GM23338 (cell line): ENCODE results near the gene CARF. TPM values are rescaled to one million over a fixed set of nuclear protein-coding genes. Genes with fewer than 3 reads are reported as not detected.

ENCODE experiments used
- ATAC-seq: fragments of 200-7000 bp; cut with Tn5 transposase; 3 replicates; pipeline ENCODE4 v1.9.1; 2020
- DNase-seq: peaks from one replicate; pipeline ENCODE4 v3.0.0-alpha.2; 2015; ENCODE audit warnings: low spot score
- H2AFZ ChIP-seq: fragments of 200-600 bp; sonication (generic); 2 replicates; pipeline ENCODE4 v1.8.0; 2016; ENCODE audit warnings: antibody characterized with exemption, mild to moderate bottlenecking, moderate library complexity
- H3F3A ChIP-seq: fragments of 200-600 bp; sonication (generic); replicated peaks from 2 replicates; pipeline ENCODE4 v1.8.0; 2017; ENCODE audit warnings: antibody characterized with exemption, mixed run types, low read depth
- H3K27ac ChIP-seq: fragments of 200-600 bp; sonication (generic); 2 replicates; pipeline ENCODE4 v1.6.1; 2016; ENCODE audit warnings: low read depth
- H3K27me3 ChIP-seq: fragments of 200-600 bp; sonication (generic); 2 replicates; pipeline ENCODE4 v1.8.0; 2016; ENCODE audit warnings: mild to moderate bottlenecking, mixed run types, moderate library complexity; ENCODE audit not compliant: insufficient read depth
- H3K36me3 ChIP-seq: fragments of 200-600 bp; sonication (generic); 2 replicates; pipeline ENCODE4 v1.8.0; 2016; ENCODE audit warnings: mild to moderate bottlenecking; ENCODE audit not compliant: insufficient read depth
- H3K4me1 ChIP-seq: fragments of 200-600 bp; sonication (generic); 2 replicates; pipeline ENCODE4 v1.8.0; 2016; ENCODE audit warnings: mild to moderate bottlenecking, moderate library complexity; ENCODE audit not compliant: insufficient read depth
- H3K4me2 ChIP-seq: fragments of 200-600 bp; sonication (generic); 2 replicates; pipeline ENCODE4 v1.7.1; 2017; ENCODE audit warnings: mixed run types
- H3K4me3 ChIP-seq: fragments of 200-600 bp; sonication (generic); 2 replicates; pipeline ENCODE4 v1.6.1; 2016; ENCODE audit warnings: mixed run types
- H3K79me2 ChIP-seq: fragments of 200-600 bp; sonication (generic); replicated peaks from 2 replicates; pipeline ENCODE4 v1.8.0; 2017; ENCODE audit warnings: mild to moderate bottlenecking; ENCODE audit not compliant: insufficient read depth
- H3K9me2 ChIP-seq: fragments of 200-600 bp; sonication (generic); 2 replicates; pipeline ENCODE4 v1.8.0; 2017; ENCODE audit not compliant: insufficient read depth
- H4K20me1 ChIP-seq: fragments of 200-600 bp; sonication (generic); replicated peaks from 2 replicates; pipeline ENCODE4 v1.8.0; 2017; ENCODE audit warnings: mild to moderate bottlenecking; ENCODE audit not compliant: insufficient read depth
- H3K27ac Mint-ChIP-seq: 2 replicates; pipeline ENCODE4 v1.8.0; 2020; ENCODE audit warnings: inconsistent platforms, mild to moderate bottlenecking, moderate library complexity, mixed read lengths
- H3K27me3 Mint-ChIP-seq: 3 replicates; pipeline ENCODE4 v1.8.0; 2022; ENCODE audit warnings: low read depth, mild to moderate bottlenecking, moderate library complexity, mixed read lengths, inconsistent platforms; ENCODE audit not compliant: insufficient read depth, poor library complexity
- H3K36me3 Mint-ChIP-seq: 3 replicates; pipeline ENCODE4 v1.8.0; 2021; ENCODE audit warnings: low read depth, mild to moderate bottlenecking, inconsistent platforms, moderate library complexity, mixed read lengths
- H3K4me1 Mint-ChIP-seq: 3 replicates; pipeline ENCODE4 v1.8.0; 2020; ENCODE audit warnings: mild to moderate bottlenecking, inconsistent platforms, mixed read lengths
- H3K4me3 Mint-ChIP-seq: 3 replicates; pipeline ENCODE4 v1.8.0; 2021; ENCODE audit warnings: moderate library complexity, mild to moderate bottlenecking, inconsistent platforms, mixed read lengths
- H3K9me3 Mint-ChIP-seq: 3 replicates; pipeline ENCODE4 v1.8.0; 2020; ENCODE audit warnings: moderate library complexity, mild to moderate bottlenecking, inconsistent platforms, mixed read lengths
- CREB1 ChIP-seq: fragments of 250-450 bp; sonication (Bioruptor Pico); IDR thresholded peaks from 2 replicates; pipeline ENCODE4 v1.5.0; 2020; ENCODE audit warnings: low read depth, mild to moderate bottlenecking, moderate library complexity
- CTCF ChIP-seq, 2 experiments: fragments of 200-600 bp in 1 of 2; sonication (generic) in 1 of 2; conservative IDR thresholded peaks; 2 replicates each; pipeline versions ENCODE4 v1.5.1 to v1.6.1; 2016 to 2017; ENCODE audit warnings: antibody characterized with exemption in 2 of 2, low read depth in 2 of 2, mild to moderate bottlenecking in 2 of 2, moderate library complexity in 1 of 2
- ETS1 ChIP-seq: IDR thresholded peaks from 2 replicates; pipeline ENCODE4 v1.6.1; 2016; ENCODE audit warnings: antibody characterized with exemption
- EZH2 ChIP-seq: fragments of 200-600 bp; sonication (generic); IDR thresholded peaks from one replicate; pipeline ENCODE4 v1.8.0; 2017; ENCODE audit warnings: antibody characterized with exemption, mild to moderate bottlenecking, low read depth; ENCODE audit not compliant: unreplicated experiment
- EZH2phosphoT487 ChIP-seq: fragments of 200-600 bp; sonication (generic); IDR thresholded peaks from one replicate; pipeline ENCODE4 v1.8.1; 2018; ENCODE audit warnings: antibody characterized with exemption; ENCODE audit not compliant: unreplicated experiment
- JUNB ChIP-seq: IDR thresholded peaks from one replicate; pipeline ENCODE4 v1.6.1; 2016; ENCODE audit warnings: antibody characterized with exemption; ENCODE audit not compliant: unreplicated experiment
- NANOG ChIP-seq: IDR thresholded peaks from 2 replicates; pipeline ENCODE4 v1.6.1; 2016; ENCODE audit warnings: antibody characterized with exemption, borderline replicate concordance
- POLR2AphosphoS5 ChIP-seq: IDR thresholded peaks from 2 replicates; pipeline ENCODE4 v1.6.1; 2016; ENCODE audit warnings: antibody characterized with exemption, low read depth
- REST ChIP-seq: IDR thresholded peaks from one replicate; pipeline ENCODE4 v1.6.1; 2018; ENCODE audit warnings: antibody characterized with exemption; ENCODE audit not compliant: unreplicated experiment
- STAT1 ChIP-seq: IDR thresholded peaks from one replicate; pipeline ENCODE4 v1.6.1; 2016; ENCODE audit warnings: antibody characterized with exemption; ENCODE audit not compliant: unreplicated experiment
- ZNF114 ChIP-seq: fragments of 250-450 bp; sonication (Bioruptor Pico); IDR thresholded peaks from 2 replicates; pipeline ENCODE4 v1.5.0; 2020; ENCODE audit warnings: mild to moderate bottlenecking, moderate library complexity
- ZNF331 ChIP-seq: fragments of 250-450 bp; sonication (Bioruptor Pico); IDR thresholded peaks from 2 replicates; pipeline ENCODE4 v1.5.0; 2020; ENCODE audit warnings: low read depth, mild to moderate bottlenecking, moderate library complexity
- ZNF462 ChIP-seq: fragments of 250-450 bp; sonication (Bioruptor Pico); IDR thresholded peaks from 2 replicates; pipeline ENCODE4 v1.5.0; 2020; ENCODE audit warnings: mild to moderate bottlenecking, moderate library complexity
- polyA plus RNA-seq: library from polyadenylated mRNA; unstranded; fragments of >200 nt; fragmentation: Nextera tagmentation; extraction: Ambion mirVana; gene quantifications from 2 replicates; pipeline ENCODE4 v1.2.1, GENCODE V29; 2016
- total RNA-seq: library from RNA; depleted of rRNA; stranded (reverse); fragments of >200 nt; shearing (Covaris generic); gene quantifications from 2 replicates; pipeline ENCODE4 v1.2.3, GENCODE V29; 2014

CARF gene
- total and polyA plus RNA-seq, 2 experiments from 2014 or later = 1.7 to 3.3 TPM

GRCh38 chr2:203022751-203023150, 110.7 kb downstream of the CARF start:
- Mint-ChIP-seq H3K9me3 (no peaks in the 10 kb centered on the region), H3K27me3 (no peaks in the 10 kb centered on the region), H3K27ac (no peak overlapping the region), H3K4me3 (no peak overlapping the region), H3K4me1 (peaks cover 8% of the 10 kb centered on the region), H3K36me3 (no peaks in the 10 kb centered on the region; the same call in 2 of the 3 replicates)
- Histone ChIP-seq H3K9me2 (no peaks in the 10 kb centered on the region), H3K79me2 (0 out of 2 replicates have a peak, but pooled peaks cover 3% of the 10 kb centered on the region), H2AFZ (no peak overlapping the region), H3K4me1 (0 out of 2 replicates have a peak, but pooled peaks cover 3% of the 10 kb centered on the region), H3K36me3 (no peaks in the 10 kb centered on the region), H3K27ac (no peak overlapping the region), H4K20me1 (no peaks in the 10 kb centered on the region), H3K4me3 (no peak overlapping the region), H3F3A (no peaks in the 10 kb centered on the region), H3K27me3 (no peaks in the 10 kb centered on the region), H3K4me2 (no peak overlapping the region)
- ATAC-seq = no peak
- DNase-seq = no peak
- TF ChIP-seq JUNB = no peak
- no peak for TF ChIP-seq ETS1
- no peak for TF ChIP-seq NANOG
- TF ChIP-seq EZH2phosphoT487 = no peak
- TF ChIP-seq CREB1 = no peak
- no peak for TF ChIP-seq STAT1
- no peak for TF ChIP-seq REST
- TF ChIP-seq ZNF331 (CRISPR knock-in tag) = no peak
- no peak for TF ChIP-seq ZNF462
- no peak for TF ChIP-seq POLR2AphosphoS5
- TF ChIP-seq ZNF114 (CRISPR knock-in tag) = no peak
- no peak for TF ChIP-seq CTCF (conservative IDR thresholded peaks at IDR 0.05; ENCODE audit: low read depth in 2 of 2)
- TF ChIP-seq EZH2 = no peak
